Activated T-cell treated with anti-CD3 and anti-CD28 coated beads, Interleukin-2, amount 50 U/mL, for 4 hours (primary cell): ENCODE data around the gene CYREN. TPM values are rescaled to one million over a fixed set of nuclear protein-coding genes. Genes with fewer than 3 reads are reported as not detected.

ENCODE experiments used
- ATAC-seq, 2 donors: fragments of 200-7000 bp; cut with Tn5 transposase; one replicate each; pipeline ENCODE4 v1.10.0; 2021
- DNase-seq: peaks from one replicate; pipeline ENCODE4 v3.0.0-alpha.2; 2020
- H3K27me3 Mint-ChIP-seq: one replicate; pipeline ENCODE4 v1.8.0; 2021; ENCODE audit warnings: low read depth, mixed read lengths
- H3K36me3 Mint-ChIP-seq: one replicate; pipeline ENCODE4 v1.8.0; 2022; ENCODE audit warnings: mixed read lengths; ENCODE audit not compliant: insufficient read depth
- H3K4me1 Mint-ChIP-seq: one replicate; pipeline ENCODE4 v1.8.0; 2021; ENCODE audit warnings: low read depth, mixed read lengths
- H3K4me3 Mint-ChIP-seq: one replicate; pipeline ENCODE4 v1.8.0; 2021; ENCODE audit warnings: mild to moderate bottlenecking, moderate library complexity, mixed read lengths
- H3K9me3 Mint-ChIP-seq: one replicate; pipeline ENCODE4 v1.8.0; 2021; ENCODE audit warnings: mixed read lengths
- total RNA-seq, 3 donors: library from RNA; stranded (reverse); gene quantifications; one replicate each; pipeline ENCODE4 v1.2.1, GENCODE V29; 2021

Gene CYREN
- total RNA-seq, 3 donors from 2014 or later = 58.7 to 59.4 (median 59.3) TPM

GRCh38 chr7:135189961-135190360 lies 19.5 kb upstream of the CYREN start:
- H3K9me3 Mint-ChIP-seq = no peaks in the 10 kb centered on the region
- ATAC-seq (no peak), DNase-seq (no peak)
- no peaks in the 10 kb centered on the region for H3K27me3 Mint-ChIP-seq
- no peak overlapping the region for H3K4me3 Mint-ChIP-seq
- H3K4me1 Mint-ChIP-seq = no peaks in the 10 kb centered on the region
- H3K36me3 Mint-ChIP-seq = peaks cover 69% of the 10 kb centered on the region

- Mint-ChIP-seq H3K4me1 (no peaks in the 10 kb centered on the region), H3K27me3 (no peaks in the 10 kb centered on the region), H3K36me3 (peaks cover 67% of the 10 kb centered on the region), H3K9me3 (peaks cover under 1% of the 10 kb centered on the region), H3K4me3 (no peak overlapping the region)
- ATAC-seq = no peak
- no peak for DNase-seq
These were observed 18.7 kb upstream of the CYREN start for GRCh38 chr7:135189221-135189662.

DNA sequence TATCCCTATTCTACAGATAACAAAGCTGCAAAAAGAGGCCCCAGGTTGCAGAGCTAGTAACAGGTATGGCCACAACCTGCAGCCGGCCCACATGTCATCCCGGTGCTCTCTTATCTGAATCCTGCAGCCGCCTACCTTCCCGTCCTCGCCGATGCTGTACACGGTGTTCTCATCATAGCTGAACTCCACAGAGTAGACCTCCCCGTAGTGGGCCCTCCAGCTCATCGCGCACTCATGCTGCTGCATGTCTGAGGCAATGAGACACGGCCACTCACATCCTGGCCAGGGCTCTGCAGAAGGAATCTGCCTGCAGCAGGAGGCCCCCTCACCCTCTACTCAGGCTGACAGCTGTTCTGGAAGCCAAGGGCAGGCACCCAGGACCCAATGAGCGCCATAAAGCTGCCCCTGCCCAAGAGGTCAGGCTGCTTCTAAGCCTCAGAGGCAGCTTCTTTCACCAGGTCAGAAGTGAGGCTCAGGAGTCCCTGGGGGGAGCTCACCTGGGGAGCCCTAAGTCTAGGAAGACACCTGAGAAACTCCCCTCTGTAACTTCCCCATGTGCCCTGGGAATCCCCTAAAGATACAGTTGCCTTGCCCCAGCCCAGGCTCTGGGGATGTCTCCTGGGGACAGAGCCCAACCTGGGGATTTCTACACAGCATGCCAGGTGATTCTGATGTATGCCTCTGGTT lies 17.9 kb upstream of the CYREN start:
- Mint-ChIP-seq H3K27me3 (no peaks in the 10 kb centered on the region), H3K4me3 (no peak overlapping the region), H3K4me1 (no peaks in the 10 kb centered on the region), H3K36me3 (peaks cover 66% of the 10 kb centered on the region), H3K9me3 (peaks cover 8% of the 10 kb centered on the region)
- DNase-seq = no peak
- no peak for ATAC-seq

- Mint-ChIP-seq H3K4me1 (no peaks in the 10 kb centered on the region), H3K36me3 (peaks cover 72% of the 10 kb centered on the region), H3K27me3 (no peaks in the 10 kb centered on the region), H3K9me3 (peaks cover 15% of the 10 kb centered on the region), H3K4me3 (no peak overlapping the region)
- ATAC-seq (peak in 1 of 2 donors; percentile 52), DNase-seq (no peak)
These were observed 16.3 kb upstream of the CYREN start for GRCh38 chr7:135186841-135187253.

DNA sequence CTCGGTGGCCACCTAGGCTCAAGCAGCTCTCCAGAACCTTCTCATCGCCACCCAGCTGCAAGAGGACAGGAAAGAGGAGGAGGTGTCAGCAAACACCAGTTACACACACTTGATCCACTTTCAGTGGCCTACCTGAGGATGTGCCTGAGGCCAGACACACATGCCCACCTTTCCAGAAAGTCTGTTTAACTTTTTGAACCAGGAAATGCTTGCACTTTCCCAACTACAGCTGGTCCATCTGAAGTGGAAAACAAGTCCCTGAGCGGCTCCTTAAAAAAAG lies 15.7 kb upstream of the CYREN start:
- DNase-seq (no peak), ATAC-seq (no peak)
- peaks cover 21% of the 10 kb centered on the region for H3K9me3 Mint-ChIP-seq
- no peak overlapping the region for H3K4me3 Mint-ChIP-seq
- H3K27me3 Mint-ChIP-seq = no peaks in the 10 kb centered on the region
- H3K36me3 Mint-ChIP-seq = peaks cover 73% of the 10 kb centered on the region
- H3K4me1 Mint-ChIP-seq = no peaks in the 10 kb centered on the region

GRCh38 chr7:135185471-135186260 lies 15.2 kb upstream of the CYREN start:
- Mint-ChIP-seq H3K9me3 (peaks cover 25% of the 10 kb centered on the region), H3K36me3 (peaks cover 71% of the 10 kb centered on the region), H3K4me1 (no peaks in the 10 kb centered on the region), H3K27me3 (no peaks in the 10 kb centered on the region), H3K4me3 (no peak overlapping the region)
- ATAC-seq (no peak), DNase-seq (no peak)

DNA sequence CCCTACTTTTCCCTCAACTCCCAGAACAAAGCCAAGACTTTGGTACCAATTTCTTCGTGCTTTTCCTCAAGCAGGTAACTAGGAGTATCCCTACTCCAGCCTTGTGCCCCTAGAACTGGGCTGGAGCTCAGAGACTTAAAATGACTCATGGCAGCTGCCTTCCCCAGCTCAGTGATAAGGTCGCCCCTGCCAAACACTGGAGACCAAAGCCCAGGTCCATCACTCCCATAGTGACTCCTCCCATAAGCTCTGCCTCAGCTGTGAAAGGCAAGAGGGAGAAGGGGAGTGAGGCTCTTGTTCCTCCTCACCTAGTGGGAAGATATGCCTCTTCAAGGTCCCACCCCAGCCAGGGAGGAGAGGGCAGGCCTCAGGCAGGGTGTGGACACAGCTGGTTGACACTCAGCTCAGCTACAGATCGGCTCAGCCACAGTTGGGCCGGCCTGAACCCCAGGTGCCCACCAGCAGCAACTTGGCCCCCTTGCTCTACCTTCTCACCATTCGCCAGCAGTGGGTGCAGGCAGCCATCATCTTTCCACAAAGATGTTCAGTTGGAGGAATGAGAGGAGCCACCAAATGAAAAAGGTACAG lies 13.8 kb upstream of the CYREN start:
- Mint-ChIP-seq H3K4me3 (peak overlapping the region; percentile 33), H3K4me1 (no peaks in the 10 kb centered on the region), H3K36me3 (peaks cover 67% of the 10 kb centered on the region), H3K9me3 (peaks cover 25% of the 10 kb centered on the region), H3K27me3 (no peaks in the 10 kb centered on the region)
- DNase-seq (no peak), ATAC-seq (no peak)

DNA sequence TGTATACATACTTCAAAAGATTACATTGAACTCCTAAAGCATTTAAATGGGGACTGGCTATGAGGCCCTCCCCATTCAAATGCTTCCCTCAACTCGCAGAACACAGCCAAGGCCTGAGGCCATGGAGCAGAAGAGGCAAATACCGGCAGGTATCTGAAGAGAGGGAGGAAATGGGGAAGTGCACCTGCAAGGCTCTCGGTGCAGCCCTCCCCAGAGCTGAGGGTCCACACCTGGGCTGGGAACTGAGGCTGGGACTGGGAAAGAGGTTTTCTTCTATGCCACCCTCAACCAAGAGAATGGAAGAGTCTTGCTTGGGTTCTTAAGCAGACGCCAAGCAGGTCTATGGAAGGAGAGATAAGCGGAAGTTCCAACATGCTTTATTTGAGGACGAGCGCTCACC lies 13.0 kb upstream of the CYREN start:
- Mint-ChIP-seq H3K4me3 (no peak overlapping the region), H3K9me3 (peaks cover 28% of the 10 kb centered on the region), H3K36me3 (peaks cover 65% of the 10 kb centered on the region), H3K4me1 (no peaks in the 10 kb centered on the region), H3K27me3 (no peaks in the 10 kb centered on the region)
- DNase-seq (no peak), ATAC-seq (no peak)

- no peaks in the 10 kb centered on the region for H3K4me1 Mint-ChIP-seq
- H3K27me3 Mint-ChIP-seq = no peaks in the 10 kb centered on the region
- H3K9me3 Mint-ChIP-seq = peaks cover 28% of the 10 kb centered on the region
- DNase-seq (no peak), ATAC-seq (no peak)
- H3K36me3 Mint-ChIP-seq = peaks cover 55% of the 10 kb centered on the region
- H3K4me3 Mint-ChIP-seq = no peak overlapping the region
These were observed 11.6 kb upstream of the CYREN start for GRCh38 chr7:135181929-135182678.

DNA sequence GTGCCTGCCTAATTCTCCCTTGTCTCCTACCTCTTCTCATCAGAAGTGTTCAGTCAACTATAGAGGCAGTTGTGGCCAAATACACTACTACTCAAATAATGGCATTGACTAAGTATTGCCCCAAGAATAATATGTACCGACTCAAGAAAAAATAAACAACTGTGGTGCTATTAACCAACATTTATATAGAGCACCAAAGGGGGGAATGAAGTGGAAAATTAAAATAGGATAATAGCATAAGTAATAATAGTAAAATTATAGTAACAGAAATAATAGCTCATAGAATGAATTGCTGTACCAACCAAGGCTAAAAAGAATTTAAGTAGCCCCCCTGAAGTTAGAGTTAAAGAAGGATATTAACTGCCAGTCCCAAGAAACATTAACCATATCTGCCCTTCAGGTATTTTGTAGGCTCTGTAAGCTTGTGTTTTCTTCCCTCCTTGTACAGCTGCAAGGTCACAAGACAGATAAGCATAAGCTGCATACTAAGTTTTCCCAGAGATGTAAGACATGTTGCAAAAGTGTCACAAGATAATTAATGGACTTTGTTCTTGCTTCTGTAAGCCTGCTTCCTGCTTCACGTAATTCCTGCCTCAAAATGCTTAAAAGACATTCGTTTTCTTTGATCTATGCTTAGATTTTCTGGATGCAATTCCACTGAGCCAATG lies 10.9 kb upstream of the CYREN start:
- no peak for DNase-seq
- ATAC-seq = no peak
- no peaks in the 10 kb centered on the region for H3K27me3 Mint-ChIP-seq
- peaks cover 28% of the 10 kb centered on the region for H3K9me3 Mint-ChIP-seq
- H3K4me1 Mint-ChIP-seq = no peaks in the 10 kb centered on the region
- H3K36me3 Mint-ChIP-seq = peaks cover 52% of the 10 kb centered on the region
- H3K4me3 Mint-ChIP-seq = no peak overlapping the region

GRCh38 chr7:135180122-135180521 lies 9.6 kb upstream of the CYREN start:
- DNase-seq = no peak
- no peak overlapping the region for H3K4me3 Mint-ChIP-seq
- H3K27me3 Mint-ChIP-seq = no peaks in the 10 kb centered on the region
- H3K36me3 Mint-ChIP-seq = peaks cover 47% of the 10 kb centered on the region
- no peaks in the 10 kb centered on the region for H3K4me1 Mint-ChIP-seq
- ATAC-seq = no peak
- H3K9me3 Mint-ChIP-seq = peaks cover 28% of the 10 kb centered on the region

DNA sequence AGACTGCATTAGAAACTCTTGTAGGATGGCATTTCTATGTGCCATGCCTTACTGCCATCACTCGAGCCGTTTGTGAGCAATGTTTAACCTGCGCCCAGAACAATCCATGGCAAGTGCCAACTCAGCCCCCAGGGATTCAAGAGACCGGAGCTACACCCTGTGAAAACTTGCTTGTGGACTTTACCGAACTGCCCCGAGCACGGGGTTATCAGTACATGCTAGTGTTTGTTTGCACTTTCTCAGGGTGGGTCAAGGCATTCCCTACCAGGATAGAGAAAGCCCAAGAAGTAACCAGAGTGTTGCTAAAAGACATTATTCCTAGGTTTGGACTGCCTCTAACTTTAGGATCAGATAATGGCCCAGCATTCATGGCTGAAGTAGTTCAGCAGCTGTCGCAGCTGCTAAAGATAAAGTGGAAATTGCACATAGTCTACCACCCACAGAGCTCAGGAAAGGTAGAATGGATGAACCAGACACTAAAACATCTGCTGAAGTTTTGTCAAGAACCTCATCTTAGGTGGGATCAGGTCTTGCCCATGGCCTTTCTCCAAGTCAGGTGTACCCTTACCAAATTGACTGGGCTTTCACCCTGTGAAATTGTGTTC lies 8.9 kb upstream of the CYREN start:
- no peaks in the 10 kb centered on the region for H3K4me1 Mint-ChIP-seq
- DNase-seq = no peak

GRCh38 chr7:135178364-135178763 lies 7.9 kb upstream of the CYREN start:
- H3K27me3 Mint-ChIP-seq = no peaks in the 10 kb centered on the region
- no peak overlapping the region for H3K4me3 Mint-ChIP-seq
- peaks cover 19% of the 10 kb centered on the region for H3K9me3 Mint-ChIP-seq
- DNase-seq = no peak
- no peak for ATAC-seq
- H3K4me1 Mint-ChIP-seq = no peaks in the 10 kb centered on the region
- peaks cover 35% of the 10 kb centered on the region for H3K36me3 Mint-ChIP-seq

More for the DNA sequence above, 8.9 kb upstream of the CYREN start:
- H3K36me3 Mint-ChIP-seq = peaks cover 45% of the 10 kb centered on the region
- H3K4me3 Mint-ChIP-seq = no peak overlapping the region
- no peak for ATAC-seq
- no peaks in the 10 kb centered on the region for H3K27me3 Mint-ChIP-seq
- H3K9me3 Mint-ChIP-seq = peaks cover 28% of the 10 kb centered on the region
